Suprapubic skin (tissue), 4 donors: ENCODE data around the gene CKAP2.
"Not testable (repeated sequence)": the region's sequence is repeated elsewhere in the genome, so short reads cannot be mapped to it uniquely, and the experiment has no call there.

ENCODE experiments used
- EP300 ChIP-seq: sonication (generic); formaldehyde crosslinking; IDR thresholded peaks from one replicate; pipeline ENCODE4 v1.6.1; 2017; ENCODE audit warnings: antibody characterized with exemption
- POLR2A ChIP-seq, 2 donors: fragments of 450-650 bp; IDR thresholded peaks; one replicate each; pipeline ENCODE4 v1.6.1; 2017; ENCODE audit warnings: antibody characterized with exemption in 2 of 2, mild to moderate bottlenecking in 2 of 2, moderate library complexity in 2 of 2
- POLR2AphosphoS5 ChIP-seq, 3 donors: sonication (generic); formaldehyde crosslinking; IDR thresholded peaks; one replicate each; pipeline ENCODE4 v1.6.1; 2017; ENCODE audit warnings: antibody characterized with exemption in 3 of 3
- TF ChIP-seq, protein P1 (sequence below), 2 donors: fragments of 200-600 bp in 1 of 2; fragments of 450-650 bp in 1 of 2; sonication (generic) in 1 of 2; IDR thresholded peaks; one replicate each; pipeline ENCODE4 v1.5.1; 2016 to 2019; ENCODE audit warnings: antibody characterized with exemption in 2 of 2, mild to moderate bottlenecking in 1 of 2, moderate library complexity in 1 of 2

DNA sequence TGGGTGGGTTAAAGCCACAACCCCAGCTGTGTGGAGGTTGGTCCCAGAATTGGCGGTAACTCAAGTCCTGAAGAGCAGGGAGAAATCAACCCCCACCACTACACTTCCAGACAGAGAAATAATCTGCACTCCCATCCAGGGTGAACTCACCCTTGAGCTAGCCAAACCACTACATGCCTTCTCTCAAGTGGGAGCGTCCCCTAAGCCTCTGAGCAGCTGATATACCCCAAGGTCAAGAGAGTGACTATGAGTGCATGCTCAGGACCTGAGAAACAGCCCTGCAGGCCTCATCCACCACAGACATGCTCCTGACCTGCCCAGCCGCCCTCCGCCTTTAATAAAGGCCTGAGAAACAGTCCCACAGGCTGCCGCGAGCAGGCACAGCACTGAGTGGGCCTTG lies 54.3 kb downstream of the CKAP2 start:
- TF ChIP-seq, protein P1, sequence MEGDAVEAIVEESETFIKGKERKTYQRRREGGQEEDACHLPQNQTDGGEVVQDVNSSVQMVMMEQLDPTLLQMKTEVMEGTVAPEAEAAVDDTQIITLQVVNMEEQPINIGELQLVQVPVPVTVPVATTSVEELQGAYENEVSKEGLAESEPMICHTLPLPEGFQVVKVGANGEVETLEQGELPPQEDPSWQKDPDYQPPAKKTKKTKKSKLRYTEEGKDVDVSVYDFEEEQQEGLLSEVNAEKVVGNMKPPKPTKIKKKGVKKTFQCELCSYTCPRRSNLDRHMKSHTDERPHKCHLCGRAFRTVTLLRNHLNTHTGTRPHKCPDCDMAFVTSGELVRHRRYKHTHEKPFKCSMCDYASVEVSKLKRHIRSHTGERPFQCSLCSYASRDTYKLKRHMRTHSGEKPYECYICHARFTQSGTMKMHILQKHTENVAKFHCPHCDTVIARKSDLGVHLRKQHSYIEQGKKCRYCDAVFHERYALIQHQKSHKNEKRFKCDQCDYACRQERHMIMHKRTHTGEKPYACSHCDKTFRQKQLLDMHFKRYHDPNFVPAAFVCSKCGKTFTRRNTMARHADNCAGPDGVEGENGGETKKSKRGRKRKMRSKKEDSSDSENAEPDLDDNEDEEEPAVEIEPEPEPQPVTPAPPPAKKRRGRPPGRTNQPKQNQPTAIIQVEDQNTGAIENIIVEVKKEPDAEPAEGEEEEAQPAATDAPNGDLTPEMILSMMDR (IDR thresholded peaks at IDR 0.05) = not testable (repeated sequence)
- TF ChIP-seq POLR2AphosphoS5 (IDR thresholded peaks at IDR 0.05); POLR2A (IDR thresholded peaks at IDR 0.05); EP300: not testable (repeated sequence)
